Dermis microvascular lymphatic vessel endothelial cell (primary cell): ENCODE measurements around the gene DAD1. TPM values are rescaled to one million over a fixed set of nuclear protein-coding genes. Genes with fewer than 3 reads are reported as not detected.
A peak's percentile ranks its signal among the peaks of the same experiment; 100 is the strongest.

Experiments
- DNase-seq, 2 donors: peaks; one replicate each; pipeline versions ENCODE4 v3.0.0 to v3.0.0-alpha.2; 2010; ENCODE audit warnings: low read depth in 2 of 2
- total RNA-seq: library from RNA; depleted of rRNA; stranded (reverse); fragments of >200 nt; gene quantifications from 2 replicates; pipeline ENCODE4 v1.2.1, GENCODE V29; 2014

DAD1 gene
- total RNA-seq, 1 donor from 2014 or later, result 301 TPM

GRCh38 chr14:22598896-22599244 is 9.8 kb upstream of the DAD1 start:
- DNase-seq, result peak; percentile 18 to 74

DNA sequence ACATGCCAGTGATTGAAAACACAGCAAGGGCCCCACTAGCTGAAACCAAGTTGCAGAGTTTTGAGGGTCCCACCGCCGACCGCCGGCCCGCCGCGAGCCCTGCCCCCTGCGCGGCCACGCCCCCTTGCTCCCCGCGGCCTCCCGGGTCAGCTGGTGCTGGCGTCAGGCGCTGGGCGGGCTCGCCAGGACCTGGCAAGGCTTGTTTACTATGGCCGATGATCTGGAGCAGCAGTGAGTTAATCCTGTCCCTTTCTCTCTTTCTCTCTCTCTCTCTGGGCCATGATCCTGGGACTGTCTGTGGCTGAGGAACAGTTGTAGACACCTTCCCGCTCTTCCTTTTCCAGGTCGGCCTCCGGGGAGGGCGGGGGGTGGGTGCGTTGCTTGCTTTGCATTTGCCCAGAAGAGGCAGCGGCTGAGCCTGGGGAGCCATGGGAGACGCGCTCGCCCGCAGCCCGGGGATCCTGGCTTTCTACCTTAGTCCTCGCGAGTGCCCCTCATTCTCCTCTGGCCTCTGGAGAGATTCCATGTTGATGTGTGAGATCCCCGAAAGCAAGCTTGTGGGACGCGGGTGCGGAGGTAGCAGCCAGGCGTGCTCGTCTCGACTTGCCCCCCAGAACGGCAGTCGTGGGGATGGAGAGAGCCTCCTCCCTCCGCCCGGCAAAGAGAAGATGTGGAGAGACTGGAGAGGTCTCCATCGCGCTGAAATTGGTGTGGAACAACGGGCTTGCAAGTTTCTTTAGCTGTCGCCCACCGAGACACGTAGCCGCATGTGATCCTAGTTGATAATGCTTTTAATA is 9.3 kb upstream of the DAD1 start, which contains the start of gene ABHD4:
Gene ABHD4 (plus strand): TSS at position 202 of the 797 bp plus-strand sequence. CDS start 7 bp downstream, at position 209.
- DNase-seq, result peak; percentile 26 to 73

GRCh38 chr14:22597771-22598098 is 8.7 kb upstream of the DAD1 start:
- DNase-seq, result no peak

DNA sequence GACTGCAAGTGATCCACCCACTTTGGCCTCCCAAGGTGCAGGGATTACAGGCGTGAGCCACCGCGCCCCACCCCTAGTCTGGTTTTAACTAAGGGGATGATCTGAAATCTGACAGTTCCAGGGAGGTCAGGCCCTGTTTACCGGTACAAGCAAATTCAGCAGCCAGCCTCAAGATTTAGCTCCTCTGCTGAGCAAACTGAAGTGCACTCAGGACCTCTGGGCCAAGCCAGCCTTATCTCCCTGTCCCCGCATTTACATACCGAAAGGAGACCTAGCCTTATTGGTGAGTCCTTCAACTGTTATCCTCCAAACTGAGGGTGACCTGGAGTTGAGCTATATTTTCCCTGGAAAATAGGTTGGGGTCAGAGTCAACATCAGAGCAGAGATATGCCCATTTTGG is 8.2 kb upstream of the DAD1 start:
- DNase-seq, result no peak

DNA sequence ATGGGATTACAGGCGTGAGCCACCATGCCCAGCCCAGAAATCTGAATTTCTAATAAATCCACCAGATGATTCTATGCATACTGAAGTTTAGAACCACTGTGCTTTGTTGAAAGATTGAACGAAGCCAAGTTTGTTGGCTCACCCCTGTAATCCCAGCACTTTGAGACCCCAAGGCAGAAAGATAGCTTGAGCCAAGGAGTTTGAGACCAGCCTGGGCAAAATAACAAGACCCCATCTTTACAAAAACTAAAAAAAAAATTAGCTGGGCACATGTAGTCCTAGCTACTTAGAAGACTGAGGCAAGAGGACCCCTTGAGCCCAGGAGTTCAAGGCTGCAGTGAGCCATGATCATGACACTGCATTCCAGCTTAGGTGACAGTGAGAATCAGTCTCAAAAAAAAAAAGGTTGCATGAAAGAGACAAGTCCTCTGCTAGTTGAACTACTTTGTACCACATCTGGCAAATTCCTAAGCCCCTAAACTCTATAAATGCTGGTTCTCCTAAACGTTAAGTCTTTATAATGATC is 7.4 kb upstream of the DAD1 start:
- no peak for DNase-seq

GRCh38 chr14:22594156-22594716 is 5.2 kb upstream of the DAD1 start:
- DNase-seq, result no peak

- no peak for DNase-seq
These were observed 4.6 kb upstream of the DAD1 start for GRCh38 chr14:22593601-22594000.

GRCh38 chr14:22593189-22593588 is 4.2 kb upstream of the DAD1 start:
- DNase-seq, result no peak

DNA sequence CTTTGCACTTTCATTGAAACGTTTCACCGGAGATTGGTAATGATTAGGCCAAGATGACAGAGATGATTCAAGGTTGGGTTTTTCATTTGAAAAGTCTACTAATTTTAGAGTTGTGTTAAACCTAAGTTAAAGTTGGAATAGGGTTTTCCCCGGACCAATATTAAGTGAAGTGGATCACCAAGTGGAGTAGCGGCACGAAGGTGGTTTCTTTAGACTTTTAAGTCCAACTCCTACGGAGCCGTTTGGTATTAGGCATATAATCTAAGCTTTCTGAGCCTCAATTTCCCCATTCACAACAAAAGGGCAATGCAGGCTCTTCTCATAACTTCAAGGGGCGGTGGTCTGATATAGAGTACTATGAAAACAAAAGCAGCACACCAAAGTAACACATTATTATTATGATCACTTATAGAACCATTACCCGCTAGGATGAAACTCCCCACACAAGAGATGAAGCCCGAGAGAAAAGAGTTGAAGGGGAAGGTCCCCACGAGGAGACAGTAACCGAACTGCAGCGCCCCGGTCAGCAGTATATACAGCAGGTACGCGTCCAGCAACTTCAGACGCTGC is 413 bp downstream of the DAD1 start:
- DNase-seq, result no peak

GRCh38 chr14:22587677-22588422 is 1.2 kb downstream of the DAD1 start:
- DNase-seq, result peak; percentile 22 to 39

- no peak for DNase-seq
These were observed 1.8 kb downstream of the DAD1 start for GRCh38 chr14:22587247-22587646.

- no peak for DNase-seq
These were observed 5.0 kb downstream of the DAD1 start for GRCh38 chr14:22583994-22584393.

DNA sequence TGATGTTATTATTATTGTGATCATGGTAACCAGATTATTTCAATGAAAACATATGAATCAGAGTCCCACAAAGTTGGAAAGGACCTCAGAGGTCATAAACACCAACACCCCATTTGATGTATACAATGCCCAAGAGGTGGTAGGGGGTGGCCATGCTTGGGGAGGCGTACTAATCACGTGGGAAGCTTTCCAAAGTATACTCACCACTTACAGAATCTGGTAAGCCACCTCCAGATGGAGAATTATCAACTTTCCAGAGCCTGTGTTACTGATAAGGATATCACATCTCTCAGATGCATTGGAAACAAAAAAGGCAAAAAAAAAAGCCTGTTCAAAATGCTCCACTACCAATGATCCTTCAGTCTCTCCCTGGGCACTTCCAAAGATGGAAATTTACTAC is 8.4 kb downstream of the DAD1 start:
- DNase-seq, result no peak

DNA sequence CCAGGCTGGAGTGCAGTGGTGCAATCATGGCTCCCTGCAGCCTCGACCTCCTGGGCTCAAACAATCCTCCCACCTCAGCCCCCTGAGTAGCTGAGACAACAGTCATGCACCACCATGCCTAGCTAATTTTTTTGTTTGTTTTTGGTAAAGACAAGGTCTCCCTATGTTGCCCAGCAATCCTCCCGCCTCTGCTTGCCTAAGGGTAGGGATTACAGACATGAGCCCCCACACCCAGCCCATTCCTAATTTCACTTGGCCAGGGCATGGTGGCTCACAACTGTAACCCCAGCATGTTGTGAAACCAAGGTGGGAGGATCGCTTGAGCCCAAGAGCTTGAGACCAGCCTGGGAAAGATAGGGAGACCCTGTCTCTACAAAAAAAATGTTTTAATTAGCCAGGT is 9.1 kb downstream of the DAD1 start:
- DNase-seq, result no peak

GRCh38 chr14:22579236-22579635 is 9.8 kb downstream of the DAD1 start:
- DNase-seq, result no peak

DNA sequence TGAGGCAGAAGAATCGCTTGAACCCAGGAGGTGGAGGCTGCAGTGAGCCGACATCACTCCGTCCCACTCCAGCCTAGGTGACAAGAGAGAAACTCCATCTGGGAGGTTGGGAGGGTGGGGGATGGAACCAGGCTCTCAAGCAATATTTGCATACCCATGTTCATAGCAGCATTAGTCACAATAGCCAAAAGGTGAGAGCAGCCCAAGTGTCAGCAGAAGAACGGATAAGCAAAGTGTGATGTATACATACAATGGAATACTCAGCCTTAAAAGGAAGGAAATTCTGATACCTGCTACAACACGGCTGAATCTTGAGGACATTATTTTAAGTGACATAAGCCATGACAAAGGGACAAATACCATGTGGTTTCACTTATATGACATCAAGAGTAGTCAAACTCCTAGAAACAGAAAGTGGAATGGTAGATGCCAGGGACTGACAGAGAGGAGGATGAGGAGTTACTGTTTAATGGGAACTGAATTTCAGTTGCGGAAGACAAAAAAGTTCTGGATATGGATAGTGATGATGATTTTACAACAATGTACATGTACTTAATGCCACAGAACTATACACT is 11.6 kb downstream of the DAD1 start:
- no peak for DNase-seq

DNA sequence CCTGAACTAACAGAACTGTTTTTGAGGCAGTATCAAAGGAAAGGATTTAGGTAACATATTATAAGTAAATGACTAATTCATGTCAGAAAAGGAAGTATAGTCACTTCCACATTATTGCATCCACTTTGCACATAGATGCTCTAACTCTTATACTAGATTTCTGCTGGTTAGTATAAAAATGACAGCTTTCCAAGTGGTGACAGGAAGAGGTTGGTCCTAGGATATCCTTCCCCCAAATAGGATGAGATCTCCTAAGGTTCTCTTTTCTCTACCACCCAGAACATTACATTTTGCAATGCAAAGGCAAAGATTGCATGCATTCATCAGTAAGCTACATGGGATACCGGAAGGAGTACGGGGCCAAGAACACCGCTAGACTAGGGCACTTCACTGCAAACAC is 15.2 kb downstream of the DAD1 start:
- DNase-seq, result no peak

GRCh38 chr14:22572562-22573058 is 16.4 kb downstream of the DAD1 start:
- DNase-seq, result peak in 1 of 2 donors; percentile 58

- DNase-seq, result peak; percentile 86 to 89
These were observed 18.7 kb downstream of the DAD1 start for GRCh38 chr14:22570132-22570949.

GRCh38 chr14:22569737-22570131 is 19.3 kb downstream of the DAD1 start:
- no peak for DNase-seq
